KOPT-K1 (cell line): ENCODE data around the gene VCAN.

Experiments used
- H3K27ac ChIP-seq: fragments of 200-600 bp; sonication (generic); 2 replicates; pipeline ENCODE4 v1.5.1; 2016; ENCODE audit warnings: antibody characterized with exemption, mild to moderate bottlenecking, low read depth, low read length; ENCODE audit not compliant: poor library complexity, severe bottlenecking
- H3K36me3 ChIP-seq: fragments of 200-600 bp; sonication (generic); 2 replicates; pipeline ENCODE4 v1.5.1; 2017; ENCODE audit warnings: antibody characterized with exemption, mild to moderate bottlenecking, low read length, moderate library complexity; ENCODE audit not compliant: insufficient read depth
- H3K9me3 ChIP-seq: fragments of 200-600 bp; sonication (generic); 2 replicates; pipeline ENCODE4 v1.5.1; 2017; ENCODE audit warnings: antibody characterized with exemption, low read length, mild to moderate bottlenecking; ENCODE audit not compliant: insufficient read depth, poor library complexity, severe bottlenecking

VCAN gene

GRCh38 chr5:83475391-83475863 lies 3.9 kb downstream of the VCAN start:
- H3K27ac ChIP-seq, result no peak overlapping the region
- no peaks in the 10 kb centered on the region for H3K36me3 ChIP-seq
- no peaks in the 10 kb centered on the region for H3K9me3 ChIP-seq

GRCh38 chr5:83475935-83476814 lies 4.6 kb downstream of the VCAN start:
- no peak overlapping the region for H3K27ac ChIP-seq
- H3K9me3 ChIP-seq, result no peaks in the 10 kb centered on the region
- no peaks in the 10 kb centered on the region for H3K36me3 ChIP-seq

- Histone ChIP-seq H3K36me3 (no peaks in the 10 kb centered on the region), H3K9me3 (no peaks in the 10 kb centered on the region), H3K27ac (no peak overlapping the region)
These were observed 11.4 kb downstream of the VCAN start for GRCh38 chr5:83482961-83483360.

- Histone ChIP-seq H3K9me3 (no peaks in the 10 kb centered on the region), H3K36me3 (no peaks in the 10 kb centered on the region), H3K27ac (no peak overlapping the region)
These were observed 12.8 kb downstream of the VCAN start for GRCh38 chr5:83484294-83484693.

- Histone ChIP-seq H3K27ac (no peak overlapping the region), H3K36me3 (no peaks in the 10 kb centered on the region)
These were observed 14.3 kb downstream of the VCAN start for GRCh38 chr5:83485842-83486241.

GRCh38 chr5:83487155-83487554 lies 15.6 kb downstream of the VCAN start:
- no peaks in the 10 kb centered on the region for H3K36me3 ChIP-seq
- no peak overlapping the region for H3K27ac ChIP-seq
- no peaks in the 10 kb centered on the region for H3K9me3 ChIP-seq

More at GRCh38 chr5:83485842-83486241, 14.3 kb downstream of the VCAN start:
- H3K9me3 ChIP-seq, result no peaks in the 10 kb centered on the region

GRCh38 chr5:83488271-83488670 lies 16.7 kb downstream of the VCAN start:
- Histone ChIP-seq H3K27ac (no peak overlapping the region), H3K36me3 (no peaks in the 10 kb centered on the region), H3K9me3 (no peaks in the 10 kb centered on the region)

- no peaks in the 10 kb centered on the region for H3K36me3 ChIP-seq
- H3K27ac ChIP-seq, result no peak overlapping the region
- no peaks in the 10 kb centered on the region for H3K9me3 ChIP-seq
These were observed 17.3 kb downstream of the VCAN start for GRCh38 chr5:83488821-83489220.

- Histone ChIP-seq H3K36me3 (no peaks in the 10 kb centered on the region), H3K9me3 (no peaks in the 10 kb centered on the region), H3K27ac (no peak overlapping the region)
These were observed 18.7 kb downstream of the VCAN start for GRCh38 chr5:83490203-83490602.

- H3K36me3 ChIP-seq, result no peaks in the 10 kb centered on the region
- no peaks in the 10 kb centered on the region for H3K9me3 ChIP-seq
- no peak overlapping the region for H3K27ac ChIP-seq
These were observed 20.8 kb downstream of the VCAN start for GRCh38 chr5:83492331-83492730.

- Histone ChIP-seq H3K27ac (no peak overlapping the region), H3K9me3 (no peaks in the 10 kb centered on the region), H3K36me3 (no peaks in the 10 kb centered on the region)
These were observed 22.1 kb downstream of the VCAN start for GRCh38 chr5:83493644-83494043.

- H3K36me3 ChIP-seq, result no peaks in the 10 kb centered on the region
- H3K27ac ChIP-seq, result no peak overlapping the region
- H3K9me3 ChIP-seq, result no peaks in the 10 kb centered on the region
These were observed 22.6 kb downstream of the VCAN start for GRCh38 chr5:83494087-83494620.

- no peak overlapping the region for H3K27ac ChIP-seq
- H3K9me3 ChIP-seq, result no peaks in the 10 kb centered on the region
- H3K36me3 ChIP-seq, result no peaks in the 10 kb centered on the region
These were observed 23.1 kb downstream of the VCAN start for GRCh38 chr5:83494666-83495065.

- Histone ChIP-seq H3K9me3 (no peaks in the 10 kb centered on the region), H3K27ac (no peak overlapping the region), H3K36me3 (no peaks in the 10 kb centered on the region)
These were observed 25.1 kb downstream of the VCAN start for GRCh38 chr5:83496626-83497025.

- H3K9me3 ChIP-seq, result no peaks in the 10 kb centered on the region
- H3K27ac ChIP-seq, result no peak overlapping the region
- H3K36me3 ChIP-seq, result no peaks in the 10 kb centered on the region
These were observed 27.0 kb downstream of the VCAN start for GRCh38 chr5:83498585-83498984.

- Histone ChIP-seq H3K9me3 (peaks cover 16% of the 10 kb centered on the region), H3K36me3 (no peaks in the 10 kb centered on the region), H3K27ac (no peak overlapping the region)
These were observed 32.1 kb downstream of the VCAN start for GRCh38 chr5:83503662-83504061.
